ENCODE measurements around the gene ZNF474.

The ZNF474 gene

DNA sequence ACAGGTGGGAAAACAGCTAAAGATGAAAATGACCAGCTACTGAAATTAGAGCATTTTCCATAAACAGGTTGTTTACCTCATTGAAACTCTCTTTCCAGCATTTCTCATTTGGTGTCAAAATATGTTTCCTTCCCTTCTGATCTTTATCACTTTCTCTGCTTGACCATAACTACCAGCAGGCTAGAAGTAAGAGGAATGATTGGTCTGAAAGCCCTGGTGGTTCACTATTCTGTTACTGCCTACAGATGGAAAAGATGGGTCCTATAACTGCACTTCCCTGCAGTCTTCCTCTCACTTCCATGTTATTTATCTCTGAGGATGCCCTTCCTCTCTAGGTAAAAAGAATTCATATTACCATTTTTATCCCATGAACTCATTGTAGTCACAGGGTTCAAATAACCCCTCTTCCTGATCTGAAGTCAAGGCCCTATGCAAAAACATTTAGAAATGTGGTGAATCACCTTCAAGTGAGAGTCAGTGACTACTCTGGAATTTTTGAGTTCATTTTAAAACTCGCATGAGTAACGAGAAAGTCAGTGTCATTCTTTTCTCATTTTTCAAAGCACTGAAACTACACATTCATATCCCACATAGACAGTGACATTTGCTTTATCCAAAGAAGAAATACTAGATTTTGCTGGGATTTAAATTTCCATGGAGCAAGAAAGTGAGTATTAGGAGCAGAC lies 51.7 kb downstream of the ZNF474 start:
- Histone ChIP-seq H2AFZ (ENCODE audit: low read depth, low read length) (no peak overlapping the region), H3K4me2 (ENCODE audit: low read length) (no peak overlapping the region), H3K9ac (ENCODE audit: low read length) (no peak overlapping the region), H3K27ac (ENCODE audit: low read length) (no peak overlapping the region), H4K20me1 (ENCODE audit: insufficient read depth, low read length) (no peaks in the 10 kb centered on the region), H3K36me3 (replicated peaks; ENCODE audit: low read depth, low read length) (no peaks in the 10 kb centered on the region), H3K4me3 (ENCODE audit: low read length) (no peak overlapping the region), H3K4me1 (ENCODE audit: low read length) (0 out of 2 replicates have a peak, but pooled peaks cover 5% of the 10 kb centered on the region), H3K27me3 (ENCODE audit: low read depth, low read length) (no peaks in the 10 kb centered on the region), H3K9me3 (ENCODE audit: insufficient read depth, low read length) (no peaks in the 10 kb centered on the region), H3K79me2 (ENCODE audit: low read length) (no peaks in the 10 kb centered on the region)
- no peak for TF ChIP-seq EZH2phosphoT487 (IDR thresholded peaks at IDR 0.05; ENCODE audit: low read depth)
- TF ChIP-seq, protein P1, sequence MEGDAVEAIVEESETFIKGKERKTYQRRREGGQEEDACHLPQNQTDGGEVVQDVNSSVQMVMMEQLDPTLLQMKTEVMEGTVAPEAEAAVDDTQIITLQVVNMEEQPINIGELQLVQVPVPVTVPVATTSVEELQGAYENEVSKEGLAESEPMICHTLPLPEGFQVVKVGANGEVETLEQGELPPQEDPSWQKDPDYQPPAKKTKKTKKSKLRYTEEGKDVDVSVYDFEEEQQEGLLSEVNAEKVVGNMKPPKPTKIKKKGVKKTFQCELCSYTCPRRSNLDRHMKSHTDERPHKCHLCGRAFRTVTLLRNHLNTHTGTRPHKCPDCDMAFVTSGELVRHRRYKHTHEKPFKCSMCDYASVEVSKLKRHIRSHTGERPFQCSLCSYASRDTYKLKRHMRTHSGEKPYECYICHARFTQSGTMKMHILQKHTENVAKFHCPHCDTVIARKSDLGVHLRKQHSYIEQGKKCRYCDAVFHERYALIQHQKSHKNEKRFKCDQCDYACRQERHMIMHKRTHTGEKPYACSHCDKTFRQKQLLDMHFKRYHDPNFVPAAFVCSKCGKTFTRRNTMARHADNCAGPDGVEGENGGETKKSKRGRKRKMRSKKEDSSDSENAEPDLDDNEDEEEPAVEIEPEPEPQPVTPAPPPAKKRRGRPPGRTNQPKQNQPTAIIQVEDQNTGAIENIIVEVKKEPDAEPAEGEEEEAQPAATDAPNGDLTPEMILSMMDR (IDR thresholded peaks at IDR 0.05; ENCODE audit: low read depth, low read length) = no peak

DNA sequence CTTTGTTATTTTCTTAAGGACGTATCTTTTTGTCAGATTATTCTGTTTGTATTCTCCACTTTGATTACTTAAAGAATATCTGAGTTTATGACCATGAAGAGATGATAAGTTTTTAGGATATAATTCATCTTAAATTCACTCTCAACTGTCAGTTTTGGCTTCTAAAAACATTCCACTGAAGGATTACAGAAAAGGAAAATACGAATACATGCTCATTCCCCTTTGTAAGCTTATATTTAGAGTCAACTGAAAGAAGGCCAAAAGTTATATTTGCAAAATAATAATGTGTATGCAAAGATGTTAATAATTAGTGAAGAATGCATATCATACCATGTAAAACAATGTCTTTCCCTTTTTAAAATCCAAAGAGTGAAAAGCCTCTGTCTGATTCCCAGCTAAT lies 52.5 kb downstream of the ZNF474 start:
- H4K20me1 ChIP-seq (ENCODE audit: insufficient read depth, low read length) = no peaks in the 10 kb centered on the region
- no peaks in the 10 kb centered on the region for H3K36me3 ChIP-seq (replicated peaks; ENCODE audit: low read depth, low read length)
- no peaks in the 10 kb centered on the region for H3K27me3 ChIP-seq (ENCODE audit: low read depth, low read length)
- H3K4me3 ChIP-seq (ENCODE audit: low read length) = no peak overlapping the region
- no peak for TF ChIP-seq EZH2phosphoT487 (IDR thresholded peaks at IDR 0.05; ENCODE audit: low read depth)
- TF ChIP-seq, protein P1 (IDR thresholded peaks at IDR 0.05; ENCODE audit: low read depth, low read length) = no peak
- no peaks in the 10 kb centered on the region for H3K79me2 ChIP-seq (ENCODE audit: low read length)
- no peak overlapping the region for H3K27ac ChIP-seq (ENCODE audit: low read length)
- H3K4me1 ChIP-seq (ENCODE audit: low read length) = 0 out of 2 replicates have a peak, but pooled peaks cover 5% of the 10 kb centered on the region
- H3K4me2 ChIP-seq (ENCODE audit: low read length) = no peak overlapping the region
- H3K9me3 ChIP-seq (ENCODE audit: insufficient read depth, low read length) = no peaks in the 10 kb centered on the region
- H2AFZ ChIP-seq (ENCODE audit: low read depth, low read length) = no peak overlapping the region
- H3K9ac ChIP-seq (ENCODE audit: low read length) = no peak overlapping the region

DNA sequence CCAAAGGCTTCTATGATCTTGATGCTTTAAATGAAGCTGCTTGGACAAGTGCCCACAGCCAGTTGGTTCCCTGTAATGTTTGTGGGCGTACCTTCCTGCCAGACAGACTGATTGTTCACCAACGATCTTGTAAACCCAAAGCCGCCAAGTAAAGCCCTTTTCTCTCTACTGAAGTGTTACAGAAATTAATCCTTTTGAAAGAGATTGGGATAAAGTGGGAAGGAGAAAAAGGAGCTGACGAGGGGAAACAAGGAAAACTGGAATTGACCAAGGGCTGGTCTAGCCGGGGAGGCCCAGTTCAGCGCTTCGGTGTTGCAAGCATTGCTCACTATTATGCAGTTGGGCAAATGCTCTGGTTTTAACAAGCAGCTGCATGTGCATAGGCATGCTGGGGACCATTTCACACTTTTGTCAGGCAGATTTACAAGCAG lies 53.2 kb downstream of the ZNF474 start:
- no peak overlapping the region for H3K4me2 ChIP-seq (ENCODE audit: low read length)
- TF ChIP-seq EZH2phosphoT487 (IDR thresholded peaks at IDR 0.05; ENCODE audit: low read depth) = no peak
- TF ChIP-seq, protein P1 (IDR thresholded peaks at IDR 0.05; ENCODE audit: low read depth, low read length) = no peak
- no peaks in the 10 kb centered on the region for H4K20me1 ChIP-seq (ENCODE audit: insufficient read depth, low read length)
- H3K27me3 ChIP-seq (ENCODE audit: low read depth, low read length) = no peaks in the 10 kb centered on the region
- H3K4me1 ChIP-seq (ENCODE audit: low read length) = peaks cover 6% of the 10 kb centered on the region
- no peak overlapping the region for H3K27ac ChIP-seq (ENCODE audit: low read length)
- H3K4me3 ChIP-seq (ENCODE audit: low read length) = no peak overlapping the region
- H3K9ac ChIP-seq (ENCODE audit: low read length) = no peak overlapping the region
- H2AFZ ChIP-seq (ENCODE audit: low read depth, low read length) = no peak overlapping the region
- no peaks in the 10 kb centered on the region for H3K79me2 ChIP-seq (ENCODE audit: low read length)
- no peaks in the 10 kb centered on the region for H3K36me3 ChIP-seq (replicated peaks; ENCODE audit: low read depth, low read length)
- no peaks in the 10 kb centered on the region for H3K9me3 ChIP-seq (ENCODE audit: insufficient read depth, low read length)

DNA sequence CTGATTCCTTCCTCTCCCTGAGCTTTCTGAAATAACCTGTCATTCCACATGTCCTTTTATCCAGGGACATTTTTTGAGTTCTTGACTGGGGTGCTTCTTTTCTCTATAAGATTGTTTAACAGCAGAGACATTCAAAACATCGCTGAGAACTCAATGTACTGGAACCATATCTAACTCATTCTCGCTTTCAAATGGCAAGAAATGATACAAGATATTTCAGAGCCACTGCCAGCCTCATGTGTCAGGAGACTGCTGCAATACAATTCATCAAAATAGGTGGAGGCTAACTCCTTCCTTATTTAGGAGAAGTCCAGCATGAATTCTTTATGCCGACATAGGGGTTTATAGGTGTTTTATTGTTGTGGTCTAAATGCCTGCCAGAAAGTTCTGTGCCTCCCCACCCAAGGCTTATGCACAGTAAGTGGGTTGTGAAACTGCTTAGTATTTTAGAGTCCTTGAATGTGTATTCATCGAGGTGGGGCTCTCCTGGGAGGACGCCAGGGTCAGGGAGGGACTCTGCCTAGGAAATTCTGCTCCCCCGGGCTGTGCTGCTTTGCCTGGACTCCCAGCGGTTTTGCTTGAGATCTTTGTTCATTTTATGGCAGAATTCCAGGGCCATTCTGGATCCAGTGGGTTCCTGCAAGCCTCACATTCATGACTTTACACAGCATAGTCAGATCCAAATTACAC lies 53.9 kb downstream of the ZNF474 start:
- Histone ChIP-seq H3K79me2 (ENCODE audit: low read length) (no peaks in the 10 kb centered on the region), H3K4me1 (ENCODE audit: low read length) (peaks cover 8% of the 10 kb centered on the region), H3K27me3 (ENCODE audit: low read depth, low read length) (no peaks in the 10 kb centered on the region), H3K9me3 (ENCODE audit: insufficient read depth, low read length) (no peaks in the 10 kb centered on the region), H3K9ac (ENCODE audit: low read length) (no peak overlapping the region), H3K36me3 (replicated peaks; ENCODE audit: low read depth, low read length) (no peaks in the 10 kb centered on the region), H3K4me2 (ENCODE audit: low read length) (no peak overlapping the region), H2AFZ (ENCODE audit: low read depth, low read length) (no peak overlapping the region), H3K4me3 (ENCODE audit: low read length) (no peak overlapping the region), H4K20me1 (ENCODE audit: insufficient read depth, low read length) (no peaks in the 10 kb centered on the region), H3K27ac (ENCODE audit: low read length) (no peak overlapping the region)
- TF ChIP-seq EZH2phosphoT487 (IDR thresholded peaks at IDR 0.05; ENCODE audit: low read depth) = no peak
- TF ChIP-seq, protein P1 (IDR thresholded peaks at IDR 0.05; ENCODE audit: low read depth, low read length) = no peak

Measured in OCI-LY3 (cell line).